SK-N-SH (cell line): ENCODE data around the gene GPRC5A. TPM values are rescaled to one million over a fixed set of nuclear protein-coding genes. Genes with fewer than 3 reads are reported as not detected.

Source experiments
- CTCF ChIA-PET: fragments of 300-600, 350-600 bp; formaldehyde crosslinking; extraction: SDS; loops from one replicate; lab custom pipeline; 2021; lab: Yijun Ruan, JAX
- POLR2A ChIA-PET: fragments of 350-600 bp; sonication (Branson Sonifier 250); formaldehyde crosslinking; extraction: SDS; loops from one replicate; lab custom pipeline; 2020; ENCODE audit warnings: antibody characterized with exemption, inconsistent platforms; lab: Yijun Ruan, JAX
- DNase-seq: peaks from one replicate; pipeline ENCODE4 v3.0.0; 2012
- H2AFZ ChIP-seq: fragments of 200-600 bp; sonication (generic); 2 replicates; pipeline ENCODE4 v1.8.1; 2016; ENCODE audit warnings: antibody characterized with exemption, mild to moderate bottlenecking, low read depth
- H3F3A ChIP-seq: fragments of 200-600 bp; sonication (generic); replicated peaks from 2 replicates; pipeline ENCODE3; 2016; ENCODE audit warnings: antibody characterized with exemption, mild to moderate bottlenecking; ENCODE audit not compliant: insufficient read depth
- H3K27ac ChIP-seq, 2 experiments: fragments of 200-500 bp in 1 of 2; fragments of 200-600 bp in 1 of 2; sonication (Bioruptor generic) in 1 of 2; sonication (generic), shearing (Covaris generic) in 1 of 2; 2 replicates each; pipeline versions ENCODE4 v1.5.1 to v1.6.1; 2014 to 2016; ENCODE audit warnings: low read depth in 2 of 2, inconsistent platforms in 1 of 2, low read length in 1 of 2, mild to moderate bottlenecking in 1 of 2, mixed read lengths in 1 of 2
- H3K27me3 ChIP-seq: fragments of 200-600 bp; sonication (generic), shearing (Covaris generic); 2 replicates; pipeline ENCODE4 v1.6.1; 2016; ENCODE audit warnings: mixed run types; ENCODE audit not compliant: insufficient read depth
- H3K36me3 ChIP-seq, 2 experiments: fragments of 200-500 bp in 1 of 2; fragments of 200-600 bp in 1 of 2; sonication (Bioruptor generic) in 1 of 2; sonication (generic) in 1 of 2; replicated peaks in 1 of 2; 2 replicates each; pipeline versions ENCODE3 to v1.5.1; 2014 to 2016; ENCODE audit warnings: low read length in 1 of 2, mild to moderate bottlenecking in 1 of 2; ENCODE audit not compliant: insufficient read depth in 2 of 2, control insufficient read depth in 1 of 2
- H3K4me1 ChIP-seq, 2 experiments: fragments of 200-500 bp in 1 of 2; fragments of 200-600 bp in 1 of 2; sonication (Bioruptor generic) in 1 of 2; sonication (generic), shearing (Covaris generic) in 1 of 2; 2 replicates each; pipeline versions ENCODE4 v1.5.1 to v1.6.1; 2014 to 2016; ENCODE audit warnings: low read depth in 1 of 2, low read length in 1 of 2, mixed run types in 1 of 2; ENCODE audit not compliant: insufficient read depth in 2 of 2, control insufficient read depth in 1 of 2
- H3K4me2 ChIP-seq: fragments of 200-600 bp; sonication (generic), shearing (Covaris generic); 2 replicates; pipeline ENCODE4 v1.6.1; 2017; ENCODE audit warnings: mixed run types
- H3K4me3 ChIP-seq, 2 experiments: fragments of 200-500 bp in 1 of 2; fragments of 200-600 bp in 1 of 2; sonication (Bioruptor generic) in 1 of 2; sonication (generic), shearing (Covaris generic) in 1 of 2; 2 replicates each; pipeline versions ENCODE4 v1.5.1 to v1.8.1; 2014 to 2016; ENCODE audit warnings: low read depth in 2 of 2, inconsistent platforms in 1 of 2, low read length in 1 of 2, mild to moderate bottlenecking in 1 of 2, mixed read lengths in 1 of 2, moderate library complexity in 1 of 2
- H3K79me2 ChIP-seq: fragments of 200-600 bp; sonication (generic); 2 replicates; pipeline ENCODE4 v1.8.1; 2017; ENCODE audit warnings: mild to moderate bottlenecking; ENCODE audit not compliant: insufficient read depth
- H3K9ac ChIP-seq: fragments of 200-600 bp; sonication (generic); 2 replicates; pipeline ENCODE4 v1.6.1; 2017; ENCODE audit warnings: mixed run types
- H3K9me2 ChIP-seq: fragments of 200-600 bp; sonication (generic); 2 replicates; pipeline ENCODE4 v1.6.1; 2017; ENCODE audit warnings: mixed run types
- H3K9me3 ChIP-seq: fragments of 200-600 bp; sonication (generic); 2 replicates; pipeline ENCODE4 v1.6.1; 2017; ENCODE audit warnings: mixed run types, mild to moderate bottlenecking, moderate library complexity
- H4K20me1 ChIP-seq: fragments of 200-600 bp; sonication (generic); 2 replicates; pipeline ENCODE4 v1.6.1; 2017; ENCODE audit warnings: mild to moderate bottlenecking, mixed run types; ENCODE audit not compliant: insufficient read depth
- EP300 ChIP-seq, 2 experiments: IDR thresholded peaks; 2 replicates each; pipeline versions ENCODE4 v1.4.0 to v1.6.1; 2012; ENCODE audit warnings: borderline replicate concordance in 1 of 2, low read depth in 1 of 2, low read length in 1 of 2
- EZH2phosphoT487 ChIP-seq: fragments of 200-600 bp; sonication (generic); IDR thresholded peaks from 2 replicates; pipeline ENCODE4 v1.6.1; 2017; ENCODE audit warnings: low read depth, mixed run types, mild to moderate bottlenecking, antibody characterized with exemption, moderate library complexity, borderline replicate concordance
- FOSL2 ChIP-seq: IDR thresholded peaks from 2 replicates; pipeline ENCODE4 v1.4.0; 2012; ENCODE audit warnings: low read depth, mild to moderate bottlenecking, moderate library complexity, borderline replicate concordance
- FOXM1 ChIP-seq: IDR thresholded peaks from 2 replicates; pipeline ENCODE4 v1.4.0; 2012; ENCODE audit warnings: low read depth, mild to moderate bottlenecking
- GABPA ChIP-seq: IDR thresholded peaks from 2 replicates; pipeline ENCODE4 v1.4.0; 2012; ENCODE audit warnings: low read depth, mild to moderate bottlenecking
- GATA2 ChIP-seq: sonication (generic); formaldehyde crosslinking; IDR thresholded peaks from 2 replicates; pipeline ENCODE4 v1.5.0; 2020; ENCODE audit warnings: mild to moderate bottlenecking, missing genetic modification reagents
- JUND ChIP-seq: IDR thresholded peaks from 2 replicates; pipeline ENCODE4 v1.4.0; 2012
- MEF2A ChIP-seq: IDR thresholded peaks from 2 replicates; pipeline ENCODE4 v1.4.0; 2012; ENCODE audit warnings: low read depth, borderline replicate concordance
- NRF1 ChIP-seq: IDR thresholded peaks from 2 replicates; pipeline ENCODE4 v1.6.1; 2012; ENCODE audit warnings: low read depth, mild to moderate bottlenecking, low read length
- POLR2AphosphoS5 ChIP-seq: IDR thresholded peaks from 2 replicates; pipeline ENCODE4 v1.6.1; 2012; ENCODE audit warnings: low read depth, low read length
- REST ChIP-seq: IDR thresholded peaks from 2 replicates; pipeline ENCODE4 v1.6.1; 2012; ENCODE audit warnings: mild to moderate bottlenecking, low read depth, low read length, moderate library complexity
- SMC3 ChIP-seq: IDR thresholded peaks from 2 replicates; pipeline ENCODE4 v1.6.1; 2012; ENCODE audit warnings: low read depth, low read length, improper control_type of control experiment
- TCF12 ChIP-seq: IDR thresholded peaks from 2 replicates; pipeline ENCODE4 v1.4.0; 2012
- USF1 ChIP-seq: IDR thresholded peaks from 2 replicates; pipeline ENCODE4 v1.4.0; 2012; ENCODE audit warnings: low read depth, borderline replicate concordance
- WGBS: methylation state at CpG from one replicate; pipeline ENCODE4 v1.1.6; 2017; ENCODE audit warnings: low lambda C conversion rate; 5-methylcytosine and 5-hydroxymethylcytosine counted together
- polyA plus RNA-seq, 3 experiments: library from polyadenylated mRNA; depleted of rRNA; stranded (reverse); fragments of >200 nt; gene quantifications; 2 replicates each; pipeline ENCODE4 v1.2.3, GENCODE V29; 2012
- TF ChIP-seq, protein P1 (sequence below): fragments of 150-350 bp; IDR thresholded peaks from 2 replicates; pipeline ENCODE4 v1.6.1; 2017; ENCODE audit warnings: antibody characterized with exemption, low read length, low read depth, borderline replicate concordance
- TF ChIP-seq, protein P2 (sequence below): IDR thresholded peaks from 2 replicates; pipeline ENCODE4; 2012

GPRC5A gene
- polyA plus RNA-seq, 1 of the 3 experiments (the other 2 are of a cell fraction): 12.7 TPM

DNA sequence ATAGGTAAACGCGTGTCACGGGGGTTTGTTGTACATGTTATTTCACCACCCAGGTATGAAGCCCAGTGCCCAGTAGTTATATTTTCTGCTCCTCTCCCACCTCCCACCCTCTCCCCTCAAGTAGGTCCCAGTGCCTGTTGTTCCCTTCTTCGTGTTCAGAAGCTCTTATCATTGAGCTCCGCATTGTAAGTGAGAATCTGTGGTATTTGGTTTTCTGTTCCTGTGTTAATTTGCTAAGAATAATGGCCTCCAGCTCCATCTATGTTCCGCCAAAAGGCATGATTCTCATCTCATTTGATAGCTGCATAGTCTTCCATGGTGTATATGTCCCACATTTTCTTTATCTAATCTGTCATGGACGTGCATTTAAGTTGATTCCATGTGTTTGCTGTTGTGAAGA lies 67.5 kb downstream of the GPRC5A start:
- TF ChIP-seq EZH2phosphoT487: no peak
- no peak for TF ChIP-seq TCF12
- no peak for TF ChIP-seq POLR2AphosphoS5
- TF ChIP-seq GATA2 (CRISPR knock-in tag): no peak
- TF ChIP-seq FOXM1: no peak
- TF ChIP-seq SMC3: no peak
- no peak for TF ChIP-seq FOSL2
- TF ChIP-seq GABPA: no peak
- no peak for TF ChIP-seq MEF2A
- TF ChIP-seq JUND: no peak
- TF ChIP-seq, protein P1, sequence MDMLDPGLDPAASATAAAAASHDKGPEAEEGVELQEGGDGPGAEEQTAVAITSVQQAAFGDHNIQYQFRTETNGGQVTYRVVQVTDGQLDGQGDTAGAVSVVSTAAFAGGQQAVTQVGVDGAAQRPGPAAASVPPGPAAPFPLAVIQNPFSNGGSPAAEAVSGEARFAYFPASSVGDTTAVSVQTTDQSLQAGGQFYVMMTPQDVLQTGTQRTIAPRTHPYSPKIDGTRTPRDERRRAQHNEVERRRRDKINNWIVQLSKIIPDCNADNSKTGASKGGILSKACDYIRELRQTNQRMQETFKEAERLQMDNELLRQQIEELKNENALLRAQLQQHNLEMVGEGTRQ: no peak
- TF ChIP-seq, protein P2, sequence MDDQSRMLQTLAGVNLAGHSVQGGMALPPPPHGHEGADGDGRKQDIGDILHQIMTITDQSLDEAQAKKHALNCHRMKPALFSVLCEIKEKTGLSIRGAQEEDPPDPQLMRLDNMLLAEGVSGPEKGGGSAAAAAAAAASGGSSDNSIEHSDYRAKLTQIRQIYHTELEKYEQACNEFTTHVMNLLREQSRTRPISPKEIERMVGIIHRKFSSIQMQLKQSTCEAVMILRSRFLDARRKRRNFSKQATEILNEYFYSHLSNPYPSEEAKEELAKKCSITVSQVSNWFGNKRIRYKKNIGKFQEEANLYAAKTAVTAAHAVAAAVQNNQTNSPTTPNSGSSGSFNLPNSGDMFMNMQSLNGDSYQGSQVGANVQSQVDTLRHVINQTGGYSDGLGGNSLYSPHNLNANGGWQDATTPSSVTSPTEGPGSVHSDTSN: no peak
- no peak for TF ChIP-seq USF1
- CTCF ChIA-PET: no interaction called here
- Histone ChIP-seq H3K36me3 (no peaks in the 10 kb centered on the region), H3K4me2 (no peak overlapping the region), H3K79me2 (no peaks in the 10 kb centered on the region), H3K9ac (no peak overlapping the region), H3K27ac (no peak overlapping the region), H3K4me1 (no peaks in the 10 kb centered on the region), H3K4me3 (no peak overlapping the region), H3F3A (no peaks in the 10 kb centered on the region), H4K20me1 (no peaks in the 10 kb centered on the region), H2AFZ (no peak overlapping the region), H3K27me3 (no peaks in the 10 kb centered on the region), H3K9me2 (no peaks in the 10 kb centered on the region), H3K9me3 (no peaks in the 10 kb centered on the region)
- 68% methylated on average over 7 of the region's 7 CpGs for whole genome bisulfite sequencing
- no peak for DNase-seq
- POLR2A ChIA-PET: no interaction called here

GRCh38 chr12:12960639-12961209 lies 69.4 kb downstream of the GPRC5A start:
- Histone ChIP-seq H3K9me2 (no peaks in the 10 kb centered on the region), H3K4me3 (no peak overlapping the region), H3K4me2 (no peak overlapping the region), H3K27me3 (no peaks in the 10 kb centered on the region)
- CTCF ChIA-PET: interaction anchor here (1.1 to 1.9 kb wide), 2 partner anchors 13 to 22 kb away, joined by 3 to 5 read pairs; no protein-coding TSS in a partner anchor
- TF ChIP-seq NRF1: no peak
- TF ChIP-seq USF1: no peak
- TF ChIP-seq EP300 (IDR thresholded peaks at IDR 0.05; ENCODE audit: borderline replicate concordance in 1 of 2, low read depth in 1 of 2, low read length in 1 of 2): no peak
- no peak for TF ChIP-seq REST
- TF ChIP-seq, all 33 proteins: peak for 0
- Histone ChIP-seq H3K9me3 (no peaks in the 10 kb centered on the region), H3K79me2 (no peaks in the 10 kb centered on the region), H3K36me3 (no peaks in the 10 kb centered on the region), H4K20me1 (no peaks in the 10 kb centered on the region), H3K9ac (no peak overlapping the region), H3K4me1 (no peaks in the 10 kb centered on the region), H3K27ac (no peak overlapping the region), H3F3A (no peaks in the 10 kb centered on the region), H2AFZ (no peak overlapping the region)
- POLR2A ChIA-PET: no interaction called here
- 74% methylated on average over 5 of the region's 5 CpGs for WGBS
- DNase-seq: no peak
